NCI-H146 treated with DMSO at 0.1 percent for 48 hours (cell line): ENCODE data around the gene C15orf61.

Experiments used
- DNase-seq: peaks from one replicate; lab custom pipeline; 2025; ENCODE audit not compliant: unreplicated experiment; lab: John Stamatoyannopoulos, UW

C15orf61 gene

DNA sequence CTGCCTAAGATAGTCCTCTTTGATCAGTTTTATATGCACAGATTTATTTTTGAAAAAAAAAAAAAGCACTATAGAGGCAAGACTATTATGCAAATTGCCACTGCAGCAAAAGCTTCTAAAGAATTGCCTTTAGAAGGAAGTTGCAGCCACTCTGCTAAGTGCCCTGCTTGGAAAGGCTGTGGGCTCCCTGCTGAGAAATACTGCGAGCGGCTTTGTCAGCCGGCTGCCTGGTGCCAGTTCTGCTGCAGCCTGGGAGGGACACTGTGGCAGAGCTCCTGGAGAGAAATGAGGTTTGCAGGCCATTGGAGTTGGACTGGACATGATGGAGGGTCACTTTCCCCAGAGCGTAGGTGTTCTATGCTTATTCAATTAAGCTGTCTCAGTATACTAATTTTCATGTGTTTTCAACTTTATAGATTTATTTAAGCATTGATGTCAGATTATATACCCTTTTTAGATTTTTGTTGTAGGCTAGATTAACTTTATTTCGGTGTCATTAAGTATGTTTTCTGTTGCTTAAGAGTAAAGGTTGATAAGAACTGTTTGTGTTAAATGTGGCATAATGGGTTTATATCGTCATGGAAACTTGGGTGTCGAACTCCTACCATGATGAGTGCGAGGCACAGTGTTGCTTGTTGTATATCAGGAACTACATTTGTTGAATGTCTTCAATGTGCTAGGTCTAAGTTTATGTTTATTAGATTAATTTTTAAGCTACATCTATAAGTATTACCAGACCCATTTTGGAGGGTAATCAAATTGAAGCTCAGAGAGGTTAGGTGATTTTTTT, 28.1 kb downstream of the C15orf61 start:
- DNase-seq, result peak; percentile 31

GRCh38 chr15:67549736-67550135, 28.8 kb downstream of the C15orf61 start:
- no peak for DNase-seq

DNA sequence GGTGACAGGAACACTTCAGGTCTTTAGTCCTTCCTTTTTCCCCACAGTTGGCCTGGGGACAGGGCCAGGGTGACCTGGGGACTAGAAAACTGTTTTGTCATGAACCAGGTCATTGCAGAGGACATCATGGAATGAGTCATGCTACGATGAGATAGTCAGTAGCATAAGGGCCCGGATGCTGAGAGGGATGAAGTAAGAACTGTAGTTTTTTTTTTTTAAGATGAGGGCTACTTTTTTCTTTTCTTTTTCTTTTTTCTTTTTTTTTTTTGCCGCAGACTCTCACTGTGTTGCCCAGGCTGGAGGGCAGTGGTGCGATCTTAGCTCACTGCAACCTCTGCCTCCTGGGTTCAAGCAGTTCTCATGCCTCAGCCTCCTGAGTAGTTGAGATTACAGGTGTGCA, 29.6 kb downstream of the C15orf61 start:
- DNase-seq, result no peak

DNA sequence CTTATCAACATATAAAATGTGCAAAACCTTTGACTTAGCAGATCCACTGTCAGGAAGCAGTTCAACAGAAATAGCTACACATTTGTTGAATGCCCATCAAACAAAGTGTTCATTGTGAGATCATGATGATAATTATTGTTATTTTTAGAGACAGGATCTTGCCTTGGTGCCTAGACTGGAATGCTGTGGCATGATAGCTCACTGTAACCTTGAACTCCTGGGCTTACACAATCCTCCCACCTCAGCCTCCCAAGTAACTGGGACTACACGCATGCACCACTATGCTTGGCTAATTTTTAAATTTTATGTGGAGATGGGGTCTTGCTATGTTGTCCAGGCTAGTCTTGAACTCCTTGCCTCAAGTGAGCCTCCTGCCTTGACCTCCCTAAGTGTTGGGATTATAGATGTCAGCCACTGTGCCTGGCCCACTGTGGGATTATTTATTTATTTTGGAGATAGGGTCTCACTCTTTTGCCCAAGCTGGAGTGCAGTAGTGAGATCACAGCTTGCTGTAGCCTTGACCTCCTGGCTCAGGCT, 30.3 kb downstream of the C15orf61 start:
- DNase-seq, result no peak

GRCh38 chr15:67554580-67554979, 33.6 kb downstream of the C15orf61 start:
- DNase-seq, result no peak

- no peak for DNase-seq
These were observed 36.1 kb downstream of the C15orf61 start for GRCh38 chr15:67556976-67557570.

DNA sequence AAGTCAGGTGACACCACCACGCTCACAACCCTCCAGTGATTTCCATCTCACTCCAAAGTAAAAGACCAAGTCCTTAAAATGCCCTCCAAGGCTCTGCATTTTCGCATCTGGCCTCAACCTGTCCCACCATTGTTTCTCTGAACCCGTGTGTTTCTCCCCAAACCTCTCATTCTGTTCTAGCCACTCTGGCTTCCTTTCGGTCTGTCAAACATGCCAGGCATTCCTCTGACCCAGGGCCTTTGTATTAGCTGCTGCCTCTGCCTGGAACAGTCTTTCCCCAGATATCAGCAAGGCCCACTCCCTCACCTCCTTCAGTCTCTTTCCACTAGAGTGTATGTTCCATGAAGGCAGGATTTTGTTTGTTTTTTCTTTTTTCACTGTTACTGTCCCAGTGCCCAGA, 37.6 kb downstream of the C15orf61 start:
- no peak for DNase-seq

- DNase-seq, result no peak
These were observed 38.2 kb downstream of the C15orf61 start for GRCh38 chr15:67559158-67559557.

- no peak for DNase-seq
These were observed 38.6 kb downstream of the C15orf61 start for GRCh38 chr15:67559576-67559975.

DNA sequence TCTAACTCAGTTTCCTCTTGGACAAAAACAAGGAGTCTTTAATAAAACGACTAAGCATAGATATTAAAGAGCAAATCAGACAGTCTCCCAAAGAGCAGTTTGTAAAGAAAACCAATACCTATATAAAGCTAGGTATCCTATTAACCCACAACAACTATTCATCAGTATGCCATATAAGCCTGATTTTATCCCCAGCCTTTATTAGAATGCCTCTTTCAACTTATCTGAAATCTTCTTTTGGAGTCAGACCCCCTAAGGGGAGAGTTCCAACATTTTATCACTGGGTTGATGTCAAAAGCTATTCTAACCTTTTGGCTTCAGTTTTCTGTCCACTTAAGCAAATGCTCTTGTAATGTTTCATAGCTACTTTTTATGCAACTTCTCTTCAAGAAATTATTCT, 39.4 kb downstream of the C15orf61 start:
- DNase-seq, result no peak

GRCh38 chr15:67563092-67563491, 42.2 kb downstream of the C15orf61 start:
- DNase-seq, result no peak

- DNase-seq, result no peak
These were observed 43.4 kb downstream of the C15orf61 start for GRCh38 chr15:67564021-67564967.

- DNase-seq, result no peak
These were observed 44.0 kb downstream of the C15orf61 start for GRCh38 chr15:67564968-67565345.

GRCh38 chr15:67569668-67570067, 48.7 kb downstream of the C15orf61 start:
- no peak for DNase-seq

GRCh38 chr15:67570875-67571647, 50.1 kb downstream of the C15orf61 start:
- DNase-seq, result no peak

DNA sequence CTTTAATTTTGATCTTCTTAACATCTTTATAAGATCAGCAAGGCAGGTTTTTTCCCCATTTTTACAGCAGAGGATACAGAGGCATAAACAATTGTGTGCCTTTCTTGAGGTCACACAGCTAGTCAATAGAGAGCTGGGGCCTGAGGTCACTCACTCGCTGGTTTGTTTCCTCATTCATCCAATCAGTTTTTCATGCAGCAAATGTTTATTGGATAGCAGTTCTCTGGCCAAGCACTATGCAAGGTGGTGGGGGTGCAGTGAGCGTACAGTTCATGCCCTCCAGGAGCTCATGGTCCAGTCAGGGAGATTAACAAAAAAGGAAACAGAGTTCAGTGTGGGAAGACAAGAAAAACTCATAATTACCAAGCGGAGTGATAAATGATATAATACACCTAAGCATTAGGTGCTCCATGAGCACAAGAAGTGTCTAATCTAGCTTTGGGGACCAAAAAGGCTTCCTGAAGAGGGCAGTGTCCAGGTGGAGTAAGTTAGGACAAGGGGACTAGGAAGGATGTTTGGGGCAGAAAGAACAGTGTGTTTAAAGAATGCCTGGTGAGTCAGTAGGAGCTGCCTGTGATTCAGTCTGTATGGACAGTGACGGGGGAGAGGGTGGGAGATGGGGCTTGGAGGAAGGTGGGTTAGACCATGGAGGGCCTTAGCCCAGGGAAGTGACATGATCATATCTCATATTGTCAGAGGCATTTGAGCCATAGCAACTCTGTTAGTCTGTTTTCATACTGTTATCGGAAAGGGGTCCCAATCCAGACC, 50.9 kb downstream of the C15orf61 start:
- no peak for DNase-seq

GRCh38 chr15:67573194-67573593, 52.3 kb downstream of the C15orf61 start:
- no peak for DNase-seq

- no peak for DNase-seq
These were observed 54.1 kb downstream of the C15orf61 start for GRCh38 chr15:67575039-67575502.

GRCh38 chr15:67578020-67578600, 57.2 kb downstream of the C15orf61 start:
- DNase-seq, result no peak
